ENCODE measurements around the gene MAF. TPM values are rescaled to one million over a fixed set of nuclear protein-coding genes. Genes with fewer than 3 reads are reported as not detected.

Gene MAF
- total and polyA plus RNA-seq, 10 donors = 8.8 to 107 (median 60.6) TPM

- intact Hi-C loops (cut with DNase I; ENCODE audit: low total_unique reads) = no loop called here
- H3K36me3 ChIP-seq = no peaks in the 10 kb centered on the region
- peaks cover 0 to 8% (median 0%) of the 10 kb centered on the region in 7 donors for H3K27me3 ChIP-seq (replicated peaks in 1 of 7)
- TF ChIP-seq CTCF (IDR thresholded peaks at IDR 0.05 in 8 of 11, conservative IDR thresholded peaks at IDR 0.05 in 3 of 11) = no peak
- TF ChIP-seq POLR2AphosphoS5 (IDR thresholded peaks at IDR 0.05) = no peak
- TF ChIP-seq POLR2A (IDR thresholded peaks at IDR 0.05) = no peak
- DNase-seq = no peak
- H3K4me3 ChIP-seq = no peak overlapping the region
- WGBS, 5 donors = 90 to 98% (median 91%) methylated on average over 2 of the region's 2 CpGs
- no peak overlapping the region for H3K27ac ChIP-seq
- no peaks in the 10 kb centered on the region for H3K9me3 ChIP-seq
- H3K4me1 ChIP-seq = no peaks in the 10 kb centered on the region
Observed at GRCh38 chr16:79550373-79550772, 50.2 kb downstream of the MAF start.

GRCh38 chr16:79547085-79547484 is 53.5 kb downstream of the MAF start:
- intact Hi-C loops (cut with DNase I; ENCODE audit: low total_unique reads) = no loop called here
- no peak for DNase-seq
- peaks cover 0 to 8% (median 0%) of the 10 kb centered on the region in 7 donors for H3K27me3 ChIP-seq (replicated peaks in 1 of 7)
- H3K27ac ChIP-seq = no peak overlapping the region
- H3K36me3 ChIP-seq = no peaks in the 10 kb centered on the region
- H3K4me3 ChIP-seq = no peak overlapping the region
- H3K4me1 ChIP-seq = peaks cover 0 to 10% (median 0%) of the 10 kb centered on the region in 6 donors
- no peaks in the 10 kb centered on the region for H3K9me3 ChIP-seq
- WGBS, 5 donors = 88 to 93% (median 91%) methylated on average over 6 of the region's 6 CpGs
- TF ChIP-seq POLR2AphosphoS5 (IDR thresholded peaks at IDR 0.05) = no peak
- no peak for TF ChIP-seq CTCF (IDR thresholded peaks at IDR 0.05 in 8 of 11, conservative IDR thresholded peaks at IDR 0.05 in 3 of 11)
- no peak for TF ChIP-seq POLR2A (IDR thresholded peaks at IDR 0.05)
